ENCODE data around the gene RBM19. TPM values are rescaled to one million over a fixed set of nuclear protein-coding genes. Genes with fewer than 3 reads are reported as not detected.
A peak's percentile ranks its signal among the peaks of the same experiment; 100 is the strongest.

The RBM19 gene
- total RNA-seq, 1 experiment from 2014 or later: 29.2 TPM

DNA sequence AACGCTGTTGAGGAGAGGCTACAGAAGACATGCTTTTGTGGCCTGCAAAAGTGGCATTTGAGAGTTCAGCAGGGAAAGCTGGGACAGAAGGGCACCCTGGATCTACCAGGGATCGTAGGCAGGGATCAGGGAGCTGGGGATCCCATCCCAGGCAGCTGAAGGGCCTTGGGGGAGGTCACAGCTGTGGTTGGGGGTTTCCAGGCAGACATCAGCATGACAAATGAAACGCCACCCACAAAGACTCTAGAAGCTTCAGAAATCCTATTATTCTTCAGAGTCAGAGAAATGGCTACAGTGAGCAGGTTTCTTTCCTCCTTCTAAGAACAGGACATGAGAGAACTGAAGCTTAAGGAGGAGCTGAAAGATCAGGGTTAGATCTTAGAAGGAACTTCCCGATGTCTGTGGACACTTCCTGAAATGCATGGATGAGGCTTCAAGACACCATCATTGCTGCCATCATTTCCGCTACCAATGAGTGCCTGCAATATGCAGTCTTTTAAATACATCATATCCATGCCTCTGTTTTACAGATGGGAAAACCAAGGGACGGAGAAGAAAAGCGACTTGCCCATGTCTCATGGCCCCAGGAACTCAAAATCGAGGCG lies 104.3 kb downstream of the RBM19 start:
- DNase-seq (ENCODE audit: unreplicated experiment): no peak
- Mint-ChIP-seq H3K27me3 (ENCODE audit: insufficient read depth, unreplicated experiment) (no peaks in the 10 kb centered on the region), H3K9me3 (ENCODE audit: unreplicated experiment) (no peaks in the 10 kb centered on the region), H3K27ac (ENCODE audit: low read depth, unreplicated experiment) (no peak overlapping the region), H3K4me1 (ENCODE audit: insufficient read depth, unreplicated experiment) (peaks cover 8% of the 10 kb centered on the region), H3K4me3 (ENCODE audit: unreplicated experiment) (no peak overlapping the region), H3K36me3 (ENCODE audit: insufficient read depth, unreplicated experiment) (peaks cover 13% of the 10 kb centered on the region)
- POLR2A ChIA-PET: interaction anchor here (0.6 kb wide), 2 partner anchors 53 to 537 kb away, joined by 3 read pairs; no protein-coding TSS in a partner anchor
- BruUV-seq (replicated peaks): no TSS peak
- CTCF ChIA-PET: interaction anchor here (0.5 to 0.9 kb wide), 2 partner anchors 16 to 55 kb away, joined by 3 read pairs; no protein-coding TSS in a partner anchor
- TF ChIP-seq, protein P1, sequence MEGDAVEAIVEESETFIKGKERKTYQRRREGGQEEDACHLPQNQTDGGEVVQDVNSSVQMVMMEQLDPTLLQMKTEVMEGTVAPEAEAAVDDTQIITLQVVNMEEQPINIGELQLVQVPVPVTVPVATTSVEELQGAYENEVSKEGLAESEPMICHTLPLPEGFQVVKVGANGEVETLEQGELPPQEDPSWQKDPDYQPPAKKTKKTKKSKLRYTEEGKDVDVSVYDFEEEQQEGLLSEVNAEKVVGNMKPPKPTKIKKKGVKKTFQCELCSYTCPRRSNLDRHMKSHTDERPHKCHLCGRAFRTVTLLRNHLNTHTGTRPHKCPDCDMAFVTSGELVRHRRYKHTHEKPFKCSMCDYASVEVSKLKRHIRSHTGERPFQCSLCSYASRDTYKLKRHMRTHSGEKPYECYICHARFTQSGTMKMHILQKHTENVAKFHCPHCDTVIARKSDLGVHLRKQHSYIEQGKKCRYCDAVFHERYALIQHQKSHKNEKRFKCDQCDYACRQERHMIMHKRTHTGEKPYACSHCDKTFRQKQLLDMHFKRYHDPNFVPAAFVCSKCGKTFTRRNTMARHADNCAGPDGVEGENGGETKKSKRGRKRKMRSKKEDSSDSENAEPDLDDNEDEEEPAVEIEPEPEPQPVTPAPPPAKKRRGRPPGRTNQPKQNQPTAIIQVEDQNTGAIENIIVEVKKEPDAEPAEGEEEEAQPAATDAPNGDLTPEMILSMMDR (IDR thresholded peaks at IDR 0.05; ENCODE audit: unreplicated experiment): no peak
- intact Hi-C loops (cut with micrococcal nuclease): no loop called here

DNA sequence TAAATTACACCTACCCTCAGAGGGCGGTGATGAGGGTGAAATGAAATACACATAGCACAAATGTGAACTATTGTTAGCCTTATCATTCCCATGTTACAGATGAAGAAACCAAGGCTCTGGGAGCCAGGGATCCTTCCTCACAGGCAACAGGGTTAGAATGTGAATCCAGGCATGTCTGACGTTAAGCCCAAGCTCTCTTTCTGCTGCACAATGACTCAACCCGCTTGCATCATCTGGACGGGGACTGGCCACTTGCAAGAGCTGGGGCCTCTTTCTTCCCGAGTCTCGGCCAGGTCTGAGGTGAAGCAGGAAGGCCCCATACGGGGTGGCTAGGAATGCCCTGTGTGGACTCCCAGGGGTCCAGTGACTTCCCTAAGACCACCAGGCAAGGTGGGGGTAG lies 105.2 kb downstream of the RBM19 start:
- ChIA-PET CTCF (no interaction called here), POLR2A (interaction anchor here (0.7 kb wide), 1 partner anchor 18 kb away, joined by 3 read pairs; no protein-coding TSS in a partner anchor)
- BruUV-seq (replicated peaks): no TSS peak
- Mint-ChIP-seq H3K27ac (ENCODE audit: low read depth, unreplicated experiment) (no peak overlapping the region), H3K9me3 (ENCODE audit: unreplicated experiment) (no peaks in the 10 kb centered on the region), H3K27me3 (ENCODE audit: insufficient read depth, unreplicated experiment) (no peaks in the 10 kb centered on the region), H3K4me1 (ENCODE audit: insufficient read depth, unreplicated experiment) (peaks cover 8% of the 10 kb centered on the region), H3K4me3 (ENCODE audit: unreplicated experiment) (no peak overlapping the region), H3K36me3 (ENCODE audit: insufficient read depth, unreplicated experiment) (peaks cover 21% of the 10 kb centered on the region)
- intact Hi-C loops (cut with micrococcal nuclease): no loop called here
- peak; percentile 91 for DNase-seq (ENCODE audit: unreplicated experiment)
- TF ChIP-seq, protein P1 (IDR thresholded peaks at IDR 0.05; ENCODE audit: unreplicated experiment): no peak

DNA sequence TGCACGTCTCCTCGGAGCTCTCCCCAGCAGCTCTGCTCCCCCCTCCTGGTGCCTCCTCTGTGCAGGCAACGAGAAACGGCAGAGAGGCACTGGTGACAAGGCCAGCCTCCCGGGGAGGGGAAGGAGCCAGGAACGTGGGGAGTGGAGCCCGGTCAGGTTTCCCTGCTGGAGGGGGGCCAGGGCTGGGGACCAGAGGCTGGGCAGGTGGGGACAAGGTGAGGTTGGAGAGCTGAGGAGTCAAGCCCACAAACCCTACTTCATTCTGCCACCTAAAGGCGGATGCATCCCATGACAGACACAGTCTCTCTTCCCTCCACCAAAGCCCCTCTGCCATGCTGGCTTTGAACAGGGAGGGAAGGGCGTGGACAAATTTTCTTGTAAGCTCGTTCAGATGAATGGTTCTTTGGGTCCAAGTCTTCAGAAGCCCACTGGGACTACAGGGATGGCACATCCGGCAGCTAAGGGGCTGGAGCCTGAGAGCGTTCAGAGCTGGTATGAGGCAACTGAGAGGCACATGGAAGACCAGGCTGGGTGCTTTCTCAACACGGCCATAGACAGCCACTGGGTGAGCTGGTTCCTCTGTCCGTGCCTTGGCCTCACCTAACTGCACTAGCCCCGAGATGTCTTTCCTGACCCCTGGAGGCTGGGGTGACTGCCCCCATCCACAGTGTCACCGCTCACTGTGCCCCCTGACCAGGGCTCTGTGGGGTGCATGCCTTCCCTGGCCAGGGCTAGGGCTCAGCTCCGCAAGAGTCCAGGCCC lies 105.9 kb downstream of the RBM19 start:
- Mint-ChIP-seq H3K9me3 (ENCODE audit: unreplicated experiment) (no peaks in the 10 kb centered on the region), H3K36me3 (ENCODE audit: insufficient read depth, unreplicated experiment) (peaks cover 19% of the 10 kb centered on the region), H3K27ac (ENCODE audit: low read depth, unreplicated experiment) (no peak overlapping the region), H3K27me3 (ENCODE audit: insufficient read depth, unreplicated experiment) (no peaks in the 10 kb centered on the region), H3K4me1 (ENCODE audit: insufficient read depth, unreplicated experiment) (peaks cover 8% of the 10 kb centered on the region), H3K4me3 (ENCODE audit: unreplicated experiment) (no peak overlapping the region)
- POLR2A ChIA-PET: interaction anchor here (0.7 kb wide), 1 partner anchor 18 kb away, joined by 3 read pairs; no protein-coding TSS in a partner anchor
- no TSS peak for BruUV-seq (replicated peaks)
- intact Hi-C loops (cut with micrococcal nuclease): no loop called here
- CTCF ChIA-PET: interaction anchor here (0.6 kb wide), 1 partner anchor 953 kb away, joined by 3 read pairs; no protein-coding TSS in a partner anchor
- DNase-seq (ENCODE audit: unreplicated experiment): no peak
- TF ChIP-seq, protein P1 (IDR thresholded peaks at IDR 0.05; ENCODE audit: unreplicated experiment): no peak

DNA sequence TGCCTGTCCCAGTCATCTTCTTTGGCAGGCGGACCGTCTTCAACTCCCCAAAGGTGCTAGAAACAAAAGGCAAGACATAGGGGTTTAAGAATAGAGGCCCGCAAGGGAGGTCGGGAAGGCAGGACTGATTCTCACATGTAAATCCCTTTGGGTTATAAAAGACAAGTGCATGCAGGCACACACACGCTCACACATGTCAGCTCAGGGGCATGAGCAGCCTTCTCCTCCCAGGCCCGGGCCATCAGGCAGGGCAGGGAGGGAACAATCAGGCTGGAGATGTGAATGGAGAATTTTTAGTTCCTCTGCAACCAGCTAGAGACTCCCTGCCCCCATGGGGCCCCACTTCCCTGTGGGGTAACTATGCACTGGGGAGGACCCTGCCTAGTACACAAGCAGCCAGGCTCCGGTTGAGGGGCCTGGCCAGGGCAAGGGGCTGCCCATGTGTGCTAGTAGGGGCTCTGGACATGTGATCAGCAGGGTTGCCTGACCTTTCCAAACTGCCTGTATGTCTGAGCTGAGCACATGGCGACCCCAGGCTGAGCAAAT lies 107.2 kb downstream of the RBM19 start:
- ChIA-PET POLR2A (no interaction called here), CTCF (no interaction called here)
- H3K27me3 Mint-ChIP-seq (ENCODE audit: insufficient read depth, unreplicated experiment): no peaks in the 10 kb centered on the region
- no peaks in the 10 kb centered on the region for H3K9me3 Mint-ChIP-seq (ENCODE audit: unreplicated experiment)
- no peak overlapping the region for H3K27ac Mint-ChIP-seq (ENCODE audit: low read depth, unreplicated experiment)
- peaks cover 16% of the 10 kb centered on the region for H3K36me3 Mint-ChIP-seq (ENCODE audit: insufficient read depth, unreplicated experiment)
- no peak for DNase-seq (ENCODE audit: unreplicated experiment)
- H3K4me1 Mint-ChIP-seq (ENCODE audit: insufficient read depth, unreplicated experiment): peaks cover 8% of the 10 kb centered on the region
- intact Hi-C loops (cut with micrococcal nuclease): no loop called here
- TF ChIP-seq, protein P1 (IDR thresholded peaks at IDR 0.05; ENCODE audit: unreplicated experiment): no peak
- H3K4me3 Mint-ChIP-seq (ENCODE audit: unreplicated experiment): no peak overlapping the region
- no TSS peak for BruUV-seq (replicated peaks)
